IPS DF 4.7 (cell line): ENCODE data around the gene XYLT1.
"Not testable (repeated sequence)": the region's sequence is repeated elsewhere in the genome, so short reads cannot be mapped to it uniquely, and the experiment has no call there.

ENCODE experiments used
- DNase-seq: peaks from one replicate; pipeline ENCODE4 v3.0.0-alpha.2; 2013; ENCODE audit warnings: low spot score; ENCODE audit errors: extremely low read depth

Gene XYLT1

GRCh38 chr16:17313085-17313611, 157.6 kb downstream of the XYLT1 start:
- DNase-seq: no peak

GRCh38 chr16:17312094-17312710, 158.6 kb downstream of the XYLT1 start:
- DNase-seq: no peak

- no peak for DNase-seq
Observed at GRCh38 chr16:17311333-17312093, 159.2 kb downstream of the XYLT1 start.

- no peak for DNase-seq
Observed at GRCh38 chr16:17309510-17309909, 161.2 kb downstream of the XYLT1 start.

GRCh38 chr16:17308186-17308585, 162.6 kb downstream of the XYLT1 start:
- DNase-seq: no peak

GRCh38 chr16:17307504-17307903, 163.3 kb downstream of the XYLT1 start:
- DNase-seq: no peak

- DNase-seq: no peak
Observed at GRCh38 chr16:17306745-17307144, 164.0 kb downstream of the XYLT1 start.

GRCh38 chr16:17306211-17306610, 164.5 kb downstream of the XYLT1 start:
- not testable (repeated sequence) for DNase-seq

GRCh38 chr16:17305694-17306093, 165.1 kb downstream of the XYLT1 start:
- DNase-seq: no peak

- DNase-seq: no peak
Observed at GRCh38 chr16:17304491-17305119, 166.2 kb downstream of the XYLT1 start.

GRCh38 chr16:17304106-17304490, 166.7 kb downstream of the XYLT1 start:
- DNase-seq: no peak

GRCh38 chr16:17303101-17303500, 167.7 kb downstream of the XYLT1 start:
- no peak for DNase-seq

- no peak for DNase-seq
Observed at GRCh38 chr16:17302620-17303019, 168.1 kb downstream of the XYLT1 start.

GRCh38 chr16:17302214-17302613, 168.5 kb downstream of the XYLT1 start:
- no peak for DNase-seq

- DNase-seq: no peak
Observed at GRCh38 chr16:17301593-17302135, 169.1 kb downstream of the XYLT1 start.

- no peak for DNase-seq
Observed at GRCh38 chr16:17301184-17301583, 169.6 kb downstream of the XYLT1 start.

- DNase-seq: no peak
Observed at GRCh38 chr16:17299790-17300189, 171.0 kb downstream of the XYLT1 start.

- no peak for DNase-seq
Observed at GRCh38 chr16:17298238-17298637, 172.5 kb downstream of the XYLT1 start.

- DNase-seq: no peak
Observed at GRCh38 chr16:17296431-17296830, 174.3 kb downstream of the XYLT1 start.

GRCh38 chr16:17295948-17296347, 174.8 kb downstream of the XYLT1 start:
- no peak for DNase-seq

GRCh38 chr16:17294856-17295255, 175.9 kb downstream of the XYLT1 start:
- DNase-seq: no peak
